Suprapubic skin (tissue), 4 donors: Measurements from ENCODE around the gene PPM1M. TPM values are rescaled to one million over a fixed set of nuclear protein-coding genes. Genes with fewer than 3 reads are reported as not detected.
"Not testable (repeated sequence)": the region's sequence is repeated elsewhere in the genome, so short reads cannot be mapped to it uniquely, and the experiment has no call there.

Experiments used
- DNase-seq, 2 donors: peaks; one replicate each; pipeline ENCODE4 v3.0.0-alpha.2; 2019; ENCODE audit warnings: low spot score in 2 of 2
- H3K27ac ChIP-seq: fragments of 200-600 bp; sonication (generic); one replicate; pipeline ENCODE4 v1.5.1; 2019
- H3K27me3 ChIP-seq: fragments of 200-600 bp; sonication (generic); one replicate; pipeline ENCODE4 v1.5.1; 2019
- H3K36me3 ChIP-seq: fragments of 200-600 bp; sonication (generic); one replicate; pipeline ENCODE4 v1.5.1; 2019
- H3K4me1 ChIP-seq: fragments of 200-600 bp; sonication (generic); one replicate; pipeline ENCODE4 v1.5.1; 2019
- H3K4me3 ChIP-seq: fragments of 200-600 bp; sonication (generic); one replicate; pipeline ENCODE4 v1.5.1; 2019; ENCODE audit warnings: mild to moderate bottlenecking
- H3K9me3 ChIP-seq: fragments of 200-600 bp; sonication (generic); one replicate; pipeline ENCODE4 v1.5.1; 2019
- EP300 ChIP-seq: sonication (generic); formaldehyde crosslinking; IDR thresholded peaks from one replicate; pipeline ENCODE4 v1.6.1; 2017; ENCODE audit warnings: antibody characterized with exemption
- POLR2A ChIP-seq, 2 donors: fragments of 450-650 bp; IDR thresholded peaks; one replicate each; pipeline ENCODE4 v1.6.1; 2017; ENCODE audit warnings: antibody characterized with exemption in 2 of 2, mild to moderate bottlenecking in 2 of 2, moderate library complexity in 2 of 2
- POLR2AphosphoS5 ChIP-seq, 3 donors: sonication (generic); formaldehyde crosslinking; IDR thresholded peaks; one replicate each; pipeline ENCODE4 v1.6.1; 2017; ENCODE audit warnings: antibody characterized with exemption in 3 of 3
- WGBS: methylation state at CpG from one replicate; pipeline ENCODE4 v1.1.5; 2018; 5-methylcytosine and 5-hydroxymethylcytosine counted together
- total RNA-seq, 4 donors: library from RNA; depleted of rRNA; stranded (reverse); fragments of >200 nt; gene quantifications; one replicate each; pipeline ENCODE4 v1.1.0, GENCODE V29; 2016
- TF ChIP-seq, protein P1 (sequence below), 2 donors: fragments of 200-600 bp in 1 of 2; fragments of 450-650 bp in 1 of 2; sonication (generic) in 1 of 2; IDR thresholded peaks; one replicate each; pipeline ENCODE4 v1.5.1; 2016 to 2019; ENCODE audit warnings: antibody characterized with exemption in 2 of 2, mild to moderate bottlenecking in 1 of 2, moderate library complexity in 1 of 2

Gene PPM1M
- total RNA-seq, 4 donors from 2014 or later = 10.0 to 17.5 (median 11.3) TPM

DNA sequence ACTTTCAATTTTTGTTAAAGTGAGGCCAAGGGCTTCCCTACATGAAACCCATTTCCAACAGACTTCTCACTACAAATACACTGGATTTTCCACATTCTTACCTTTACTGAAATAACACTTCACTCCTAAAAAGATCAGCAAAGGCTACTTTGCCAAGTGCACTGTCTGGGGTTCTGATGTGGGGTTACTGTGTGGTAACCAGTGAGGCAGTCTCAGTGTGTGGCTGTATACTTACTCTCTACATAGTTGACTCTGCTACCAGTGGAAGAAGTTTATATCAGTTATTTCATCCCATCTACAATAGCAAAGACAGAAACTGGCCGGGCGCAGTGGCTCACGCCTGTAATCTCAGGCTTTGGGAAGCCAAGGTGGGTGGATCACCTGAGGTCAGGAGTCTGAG lies 27.3 kb downstream of the PPM1M start:
- no peak overlapping the region for H3K27ac ChIP-seq
- WGBS = 93% methylated on average over 3 of the region's 3 CpGs
- H3K9me3 ChIP-seq = no peaks in the 10 kb centered on the region
- TF ChIP-seq, protein P1, sequence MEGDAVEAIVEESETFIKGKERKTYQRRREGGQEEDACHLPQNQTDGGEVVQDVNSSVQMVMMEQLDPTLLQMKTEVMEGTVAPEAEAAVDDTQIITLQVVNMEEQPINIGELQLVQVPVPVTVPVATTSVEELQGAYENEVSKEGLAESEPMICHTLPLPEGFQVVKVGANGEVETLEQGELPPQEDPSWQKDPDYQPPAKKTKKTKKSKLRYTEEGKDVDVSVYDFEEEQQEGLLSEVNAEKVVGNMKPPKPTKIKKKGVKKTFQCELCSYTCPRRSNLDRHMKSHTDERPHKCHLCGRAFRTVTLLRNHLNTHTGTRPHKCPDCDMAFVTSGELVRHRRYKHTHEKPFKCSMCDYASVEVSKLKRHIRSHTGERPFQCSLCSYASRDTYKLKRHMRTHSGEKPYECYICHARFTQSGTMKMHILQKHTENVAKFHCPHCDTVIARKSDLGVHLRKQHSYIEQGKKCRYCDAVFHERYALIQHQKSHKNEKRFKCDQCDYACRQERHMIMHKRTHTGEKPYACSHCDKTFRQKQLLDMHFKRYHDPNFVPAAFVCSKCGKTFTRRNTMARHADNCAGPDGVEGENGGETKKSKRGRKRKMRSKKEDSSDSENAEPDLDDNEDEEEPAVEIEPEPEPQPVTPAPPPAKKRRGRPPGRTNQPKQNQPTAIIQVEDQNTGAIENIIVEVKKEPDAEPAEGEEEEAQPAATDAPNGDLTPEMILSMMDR (IDR thresholded peaks at IDR 0.05) = no peak
- no peak for TF ChIP-seq POLR2AphosphoS5 (IDR thresholded peaks at IDR 0.05)
- TF ChIP-seq POLR2A (IDR thresholded peaks at IDR 0.05) = no peak
- no peak for TF ChIP-seq EP300
- no peaks in the 10 kb centered on the region for H3K27me3 ChIP-seq
- no peak overlapping the region for H3K4me3 ChIP-seq
- H3K36me3 ChIP-seq = peaks cover 15% of the 10 kb centered on the region
- no peak for DNase-seq
- peaks cover 87% of the 10 kb centered on the region for H3K4me1 ChIP-seq

DNA sequence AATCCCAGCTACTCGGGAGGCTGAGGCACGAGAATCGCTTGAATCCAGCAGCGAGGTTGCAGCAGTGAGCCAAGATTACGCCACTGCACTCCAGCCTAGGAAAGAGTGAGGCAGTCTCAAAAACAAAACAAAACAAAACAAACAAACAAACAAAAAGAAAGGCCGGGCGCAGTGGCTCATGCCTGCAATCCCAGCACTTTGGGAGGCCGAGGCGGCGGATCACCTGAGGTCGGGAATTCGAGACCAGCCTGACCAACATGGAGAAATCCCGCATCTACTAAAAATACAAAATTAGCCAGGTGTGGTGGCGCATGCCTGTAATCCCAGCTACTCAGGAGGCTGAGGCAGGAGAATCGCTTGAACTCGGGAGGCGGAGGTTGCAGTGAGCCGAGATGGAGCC lies 29.2 kb downstream of the PPM1M start:
- not testable (repeated sequence) for H3K4me3 ChIP-seq, H3K27ac ChIP-seq, H3K27me3 ChIP-seq, H3K36me3 ChIP-seq, H3K9me3 ChIP-seq, DNase-seq
- 88% methylated on average over 18 of the region's 18 CpGs for WGBS
- H3K4me1 ChIP-seq = peaks cover 86% of the 10 kb centered on the region

DNA sequence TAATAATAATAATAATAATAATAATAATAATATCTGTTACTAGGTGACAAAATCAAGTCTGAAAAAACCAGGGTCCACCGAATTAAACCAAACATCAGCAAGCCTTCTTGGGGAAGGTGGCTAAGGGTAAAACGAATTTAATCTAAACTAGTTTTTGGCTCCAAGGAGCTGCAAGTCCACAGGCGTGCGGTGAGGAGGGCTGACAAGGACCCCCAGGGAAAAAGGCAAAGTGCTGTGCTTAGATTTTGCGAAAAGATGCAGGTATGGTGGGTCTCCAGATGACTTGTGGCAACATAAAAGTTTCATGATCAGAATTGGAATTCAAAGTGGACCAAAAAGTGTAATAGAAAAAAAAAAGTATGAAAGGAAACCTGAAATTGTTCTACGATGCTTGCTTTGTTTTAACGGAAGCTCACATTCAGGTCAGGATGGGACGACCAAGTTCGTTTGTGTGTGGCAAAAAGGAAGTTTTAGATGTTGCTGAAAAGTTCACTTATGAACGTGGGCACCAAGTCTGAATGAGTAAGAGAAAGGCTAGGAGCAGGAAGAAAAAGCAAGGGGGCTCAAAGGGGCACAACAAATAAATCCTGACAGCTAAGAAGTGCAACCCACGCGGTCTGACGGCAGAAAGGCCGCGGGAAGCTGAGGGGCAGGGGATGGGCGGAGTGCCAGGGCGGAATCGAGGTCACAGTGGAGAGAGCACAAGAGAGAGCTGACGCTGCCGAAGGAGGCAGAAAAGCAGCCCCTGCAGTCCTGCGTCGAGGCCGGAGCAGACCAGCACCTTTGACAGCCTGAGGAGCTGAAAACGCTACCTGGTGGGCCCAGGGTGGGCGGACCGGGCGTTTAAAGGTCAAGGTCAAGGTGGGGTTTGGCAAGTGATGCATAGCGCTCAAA lies 31.8 kb downstream of the PPM1M start:
- Histone ChIP-seq H3K4me3 (peak overlapping the region; percentile 90), H3K27ac (peak overlapping the region; percentile 98), H3K4me1 (peaks cover 66% of the 10 kb centered on the region), H3K9me3 (no peaks in the 10 kb centered on the region), H3K27me3 (no peaks in the 10 kb centered on the region), H3K36me3 (peaks cover 2% of the 10 kb centered on the region)
- DNase-seq = no peak
- TF ChIP-seq POLR2A (IDR thresholded peaks at IDR 0.05) (peak in 1 of 2 donors; percentile 37), EP300 (no peak), POLR2AphosphoS5 (IDR thresholded peaks at IDR 0.05) (no peak)
- TF ChIP-seq, protein P1 (IDR thresholded peaks at IDR 0.05) = no peak
- 1% methylated on average over 28 of the region's 28 CpGs for WGBS

DNA sequence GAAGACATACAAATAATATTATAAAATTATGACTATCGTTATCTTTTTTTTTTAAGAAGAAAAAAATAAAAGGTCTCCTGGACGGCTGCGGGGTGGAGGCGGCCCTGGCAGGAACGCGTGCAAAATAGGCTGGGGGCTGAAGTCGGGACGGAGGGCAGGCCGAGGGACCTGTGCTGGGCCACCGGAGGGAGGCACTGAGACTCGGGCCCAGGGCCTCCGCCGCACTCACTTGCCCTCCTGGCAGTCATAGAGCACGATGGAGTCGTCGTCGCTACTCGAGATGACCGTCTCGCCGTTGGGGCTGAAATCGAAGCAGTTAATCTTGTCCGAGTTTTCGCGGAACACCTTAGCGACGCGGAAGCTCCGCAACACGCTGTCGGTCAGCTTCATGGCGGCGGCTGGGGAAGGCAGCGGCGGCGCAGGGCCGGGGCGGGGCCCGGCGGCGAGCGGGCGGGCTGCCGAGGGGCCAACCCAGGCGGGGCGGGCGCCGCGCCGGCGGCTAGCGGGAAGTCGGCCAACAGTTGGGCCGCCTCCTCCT lies 32.5 kb downstream of the PPM1M start:
- no peak for TF ChIP-seq EP300
- TF ChIP-seq, protein P1 (IDR thresholded peaks at IDR 0.05) = peak in 1 of 2 donors; percentile 64
- peak in 1 of 3 donors; percentile 20 for TF ChIP-seq POLR2AphosphoS5 (IDR thresholded peaks at IDR 0.05)
- TF ChIP-seq POLR2A (IDR thresholded peaks at IDR 0.05) = no peak
- peak overlapping the region; percentile 90 for H3K4me3 ChIP-seq
- H3K27ac ChIP-seq = peak overlapping the region; percentile 98
- H3K4me1 ChIP-seq = peaks cover 59% of the 10 kb centered on the region
- WGBS = under 1% methylated on average over 19 of the region's 54 CpGs
- DNase-seq = peak in 1 of 2 donors; percentile 84
- H3K36me3 ChIP-seq = peaks cover 5% of the 10 kb centered on the region
- H3K27me3 ChIP-seq = no peaks in the 10 kb centered on the region
- H3K9me3 ChIP-seq = no peaks in the 10 kb centered on the region

DNA sequence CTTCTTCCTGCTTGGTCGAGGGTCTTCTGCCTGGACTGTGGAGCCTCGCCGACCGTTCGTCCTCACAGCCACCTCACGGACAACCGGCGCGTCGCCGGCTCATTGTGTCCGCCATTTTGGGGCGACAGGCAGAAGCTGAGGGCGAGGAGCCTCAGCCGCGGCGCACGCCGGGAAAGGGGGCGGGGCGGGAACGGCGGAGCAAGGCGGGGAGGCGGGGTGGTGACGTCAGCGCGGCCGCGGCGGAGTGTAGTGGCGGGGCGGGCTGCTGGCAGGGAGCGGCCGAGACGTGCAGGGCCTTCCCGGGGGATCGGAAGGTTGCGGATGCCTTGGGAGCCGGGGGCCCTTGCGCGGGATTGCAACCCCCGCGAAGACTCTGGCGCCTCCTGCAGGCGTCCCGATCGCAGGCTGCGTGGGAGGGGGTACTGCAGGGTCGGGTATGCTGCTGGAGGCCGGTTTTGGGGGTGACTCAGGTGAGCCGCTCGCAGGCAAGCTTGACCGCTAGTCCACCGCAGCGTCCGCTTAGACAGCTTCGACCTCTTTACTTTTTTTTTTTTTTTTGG lies 33.0 kb downstream of the PPM1M start, which contains the start of gene WDR82:
TSS of gene WDR82 (minus strand) at position 140 of the 560 bp plus-strand sequence. CDS start 288 bp downstream, outside the sequence.
- WGBS = under 1% methylated on average over 26 of the region's 58 CpGs
- Histone ChIP-seq H3K4me1 (peaks cover 53% of the 10 kb centered on the region), H3K4me3 (peak within 1 kb of the TSS; percentile 90), H3K27ac (peak within 1 kb of the TSS; percentile 98), H3K9me3 (no peaks in the 10 kb centered on the region), H3K27me3 (no peaks in the 10 kb centered on the region), H3K36me3 (peaks cover 5% of the 10 kb centered on the region)
- peak; percentile 98 for DNase-seq
- TF ChIP-seq POLR2AphosphoS5 (IDR thresholded peaks at IDR 0.05) (peak; percentile 49 to 60 (median 53)), POLR2A (IDR thresholded peaks at IDR 0.05) (peak; percentile 47 to 80), EP300 (no peak)
- TF ChIP-seq, protein P1 (IDR thresholded peaks at IDR 0.05) = peak; percentile 26 to 46
